PC-9 (cell line): ENCODE results near the gene ABLIM1.

ENCODE experiments used
- EZH2 ChIP-seq: fragments of 200-600 bp; sonication (generic); IDR thresholded peaks from 2 replicates; pipeline ENCODE4 v1.8.0; 2017; ENCODE audit warnings: antibody characterized with exemption, low read depth
- TF ChIP-seq, protein P1 (sequence below): fragments of 200-600 bp; sonication (generic); conservative IDR thresholded peaks from 2 replicates; pipeline ENCODE4 v1.6.1; 2017; ENCODE audit warnings: mixed run types, antibody characterized with exemption, mild to moderate bottlenecking, moderate library complexity

DNA sequence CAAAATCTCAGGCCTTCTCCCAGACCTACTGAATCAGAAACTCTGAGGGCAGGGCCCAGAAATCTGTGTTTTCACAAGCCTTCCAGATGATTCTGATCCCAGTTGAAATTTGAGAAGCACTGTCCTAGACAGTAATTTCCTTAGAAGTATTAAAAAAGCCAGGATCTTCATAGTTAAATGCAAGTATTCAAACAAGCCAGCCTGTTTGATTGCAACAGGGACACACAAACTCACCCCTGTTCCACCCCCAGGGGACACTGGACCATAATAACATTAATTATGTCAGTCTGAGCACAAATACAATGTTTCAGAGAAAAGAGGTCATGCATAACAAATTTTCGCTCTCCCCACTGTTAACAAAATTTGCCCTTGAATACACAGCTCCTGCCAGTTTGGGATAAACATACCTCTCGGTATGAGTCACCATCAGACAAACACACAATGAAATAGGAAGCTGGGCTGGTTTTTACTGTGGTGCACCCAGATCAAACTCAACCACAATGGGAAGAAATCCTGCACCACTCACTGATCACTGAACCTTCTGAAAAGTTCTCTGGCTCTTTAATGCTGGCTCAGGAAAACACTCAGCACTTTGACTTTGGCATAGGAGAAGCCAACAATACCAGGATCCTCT, 34.3 kb downstream of the ABLIM1 start:
- TF ChIP-seq, protein P1, sequence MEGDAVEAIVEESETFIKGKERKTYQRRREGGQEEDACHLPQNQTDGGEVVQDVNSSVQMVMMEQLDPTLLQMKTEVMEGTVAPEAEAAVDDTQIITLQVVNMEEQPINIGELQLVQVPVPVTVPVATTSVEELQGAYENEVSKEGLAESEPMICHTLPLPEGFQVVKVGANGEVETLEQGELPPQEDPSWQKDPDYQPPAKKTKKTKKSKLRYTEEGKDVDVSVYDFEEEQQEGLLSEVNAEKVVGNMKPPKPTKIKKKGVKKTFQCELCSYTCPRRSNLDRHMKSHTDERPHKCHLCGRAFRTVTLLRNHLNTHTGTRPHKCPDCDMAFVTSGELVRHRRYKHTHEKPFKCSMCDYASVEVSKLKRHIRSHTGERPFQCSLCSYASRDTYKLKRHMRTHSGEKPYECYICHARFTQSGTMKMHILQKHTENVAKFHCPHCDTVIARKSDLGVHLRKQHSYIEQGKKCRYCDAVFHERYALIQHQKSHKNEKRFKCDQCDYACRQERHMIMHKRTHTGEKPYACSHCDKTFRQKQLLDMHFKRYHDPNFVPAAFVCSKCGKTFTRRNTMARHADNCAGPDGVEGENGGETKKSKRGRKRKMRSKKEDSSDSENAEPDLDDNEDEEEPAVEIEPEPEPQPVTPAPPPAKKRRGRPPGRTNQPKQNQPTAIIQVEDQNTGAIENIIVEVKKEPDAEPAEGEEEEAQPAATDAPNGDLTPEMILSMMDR = no peak
- TF ChIP-seq EZH2 = no peak
